ENCODE results near the gene BCL11A. TPM values are rescaled to one million over a fixed set of nuclear protein-coding genes. Genes with fewer than 3 reads are reported as not detected.

BCL11A gene
- 0.60 and 1.4 TPM in 2 replicates for polyA plus RNA-seq (2011; rRNA removed)
- polyA minus RNA-seq (2011; rRNA and poly(A)+ RNA removed), result 3.1 and 4.2 TPM in 2 replicates

- CTCF ChIA-PET, result interaction anchor here (1.3 kb wide), 1 partner anchor 12 kb away, joined by 4 read pairs; no protein-coding TSS in a partner anchor
- POLR2A ChIA-PET, result interaction anchor here (0.6 to 0.7 kb wide), 2 partner anchors 161 to 1635 kb away, joined by 3 to 5 read pairs; no protein-coding TSS in a partner anchor
- H3K27me3 ChIP-seq (ENCODE audit: control insufficient read depth, insufficient read depth, low read length), result peaks cover 13% of the 10 kb centered on the region
Observed at GRCh38 chr2:60553495-60554073, at the start of gene BCL11A. TSS of gene BCL11A (minus strand) at chr2:60553654. CDS start at chr2:60553270, 384 bp downstream.

GRCh38 chr2:60602828-60603532, 49.5 kb upstream of the BCL11A start:
- no peak for DNase-seq (ENCODE audit: low read depth)
- no peak for TF ChIP-seq CTCF (IDR thresholded peaks at IDR 0.05; ENCODE audit: insufficient read depth, low read depth, low read length)
- H3K27me3 ChIP-seq (ENCODE audit: control insufficient read depth, insufficient read depth, low read length), result no peaks in the 10 kb centered on the region
- ChIA-PET CTCF (interaction anchor here (2.3 kb wide), 1 partner anchor 21 kb away, joined by 7 read pairs; no protein-coding TSS in a partner anchor), POLR2A (no interaction called here)
- H3K4me3 ChIP-seq (ENCODE audit: low read depth, low read length), result no peak overlapping the region
- H3K36me3 ChIP-seq (ENCODE audit: control insufficient read depth, insufficient read depth, low read length), result no peaks in the 10 kb centered on the region

More at GRCh38 chr2:60553495-60554073, at the start of gene BCL11A:
- Histone ChIP-seq H3K36me3 (ENCODE audit: control insufficient read depth, insufficient read depth, low read length) (no peaks in the 10 kb centered on the region), H3K4me3 (ENCODE audit: low read depth, low read length) (peak within 1 kb of the TSS; percentile 52)
- DNase-seq (ENCODE audit: low read depth), result no peak
- no peak for TF ChIP-seq CTCF (IDR thresholded peaks at IDR 0.05; ENCODE audit: insufficient read depth, low read depth, low read length)

- Histone ChIP-seq H3K4me3 (ENCODE audit: low read depth, low read length) (no peak overlapping the region), H3K27me3 (ENCODE audit: control insufficient read depth, insufficient read depth, low read length) (no peaks in the 10 kb centered on the region), H3K36me3 (ENCODE audit: control insufficient read depth, insufficient read depth, low read length) (no peaks in the 10 kb centered on the region)
- ChIA-PET POLR2A (no interaction called here), CTCF (interaction anchor here (2.3 kb wide), 1 partner anchor 21 kb away, joined by 7 read pairs; no protein-coding TSS in a partner anchor)
- no peak for DNase-seq (ENCODE audit: low read depth)
- TF ChIP-seq CTCF (IDR thresholded peaks at IDR 0.05; ENCODE audit: insufficient read depth, low read depth, low read length), result no peak
Observed at GRCh38 chr2:60602388-60602787, 48.9 kb upstream of the BCL11A start.

- no peak for TF ChIP-seq CTCF (IDR thresholded peaks at IDR 0.05; ENCODE audit: insufficient read depth, low read depth, low read length)
- no peak for DNase-seq (ENCODE audit: low read depth)
- CTCF ChIA-PET, result interaction anchor here (1.2 kb wide), 1 partner anchor 10 kb away, joined by 3 read pairs; no protein-coding TSS in a partner anchor
- Histone ChIP-seq H3K36me3 (ENCODE audit: control insufficient read depth, insufficient read depth, low read length) (no peaks in the 10 kb centered on the region), H3K4me3 (ENCODE audit: low read depth, low read length) (no peak overlapping the region), H3K27me3 (ENCODE audit: control insufficient read depth, insufficient read depth, low read length) (0 out of 2 replicates have a peak, but pooled peaks cover 1% of the 10 kb centered on the region)
- POLR2A ChIA-PET, result no interaction called here
Observed at GRCh38 chr2:60598271-60598670, 44.8 kb upstream of the BCL11A start.

GRCh38 chr2:60597346-60597745, 43.9 kb upstream of the BCL11A start:
- no peak overlapping the region for H3K4me3 ChIP-seq (ENCODE audit: low read depth, low read length)
- no peak for TF ChIP-seq CTCF (IDR thresholded peaks at IDR 0.05; ENCODE audit: insufficient read depth, low read depth, low read length)
- ChIA-PET POLR2A (no interaction called here), CTCF (interaction anchor here (0.8 to 1.2 kb wide), 2 partner anchors 11 to 16 kb away, joined by 3 to 4 read pairs; no protein-coding TSS in a partner anchor)
- H3K27me3 ChIP-seq (ENCODE audit: control insufficient read depth, insufficient read depth, low read length), result 0 out of 2 replicates have a peak, but pooled peaks cover 1% of the 10 kb centered on the region
- no peaks in the 10 kb centered on the region for H3K36me3 ChIP-seq (ENCODE audit: control insufficient read depth, insufficient read depth, low read length)
- no peak for DNase-seq (ENCODE audit: low read depth)
